ENCODE measurements around the gene EXOC1L. TPM values are rescaled to one million over a fixed set of nuclear protein-coding genes. Genes with fewer than 3 reads are reported as not detected.

The EXOC1L gene
- not detected in 2 replicates for total RNA-seq

GRCh38 chr4:55819634-55820033 lies at the start of gene EXOC1L:
TSS of gene EXOC1L (plus strand) at chr4:55819790. CDS start at chr4:55820027, 237 bp downstream.

GRCh38 chr4:55853484-55854046 lies 34.0 kb downstream of the EXOC1L start, which contains the start of gene EXOC1:
TSS of gene EXOC1 (plus strand) at chr4:55853648. CDS start at chr4:55858324, 4,676 bp downstream.

Other genes starting within 250 kb of the EXOC1L start
- gene PDCL2, start 227.5 kb upstream of the EXOC1L start, total RNA-seq = not detected in 2 replicates
- 0.17 TPM in 1 of 2 replicates, not detected in the other for gene NMU, start 183.5 kb upstream of the EXOC1L start, total RNA-seq
- gene EXOC1, start 33.9 kb downstream of the EXOC1L start, total RNA-seq = 38.4 and 48.4 TPM in 2 replicates
- gene CEP135, start 129.2 kb downstream of the EXOC1L start, total RNA-seq = 6.5 and 6.6 TPM in 2 replicates